Testis (tissue), 2 donors: ENCODE results near the gene DAB2IP.

ENCODE experiments used
- CTCF ChIP-seq, 3 experiments: fragments of 450-650 bp in 2 of 3; fragments of 200-600 bp in 1 of 3; sonication (generic) in 1 of 3; IDR thresholded peaks; one replicate each; pipeline ENCODE4 v1.5.1; 2016 to 2019; ENCODE audit warnings: antibody characterized with exemption in 3 of 3, mild to moderate bottlenecking in 2 of 3, moderate library complexity in 1 of 3
- POLR2A ChIP-seq: fragments of 450-650 bp; IDR thresholded peaks from one replicate; pipeline ENCODE4 v1.6.1; 2017; ENCODE audit warnings: antibody characterized with exemption, mild to moderate bottlenecking, moderate library complexity

DNA sequence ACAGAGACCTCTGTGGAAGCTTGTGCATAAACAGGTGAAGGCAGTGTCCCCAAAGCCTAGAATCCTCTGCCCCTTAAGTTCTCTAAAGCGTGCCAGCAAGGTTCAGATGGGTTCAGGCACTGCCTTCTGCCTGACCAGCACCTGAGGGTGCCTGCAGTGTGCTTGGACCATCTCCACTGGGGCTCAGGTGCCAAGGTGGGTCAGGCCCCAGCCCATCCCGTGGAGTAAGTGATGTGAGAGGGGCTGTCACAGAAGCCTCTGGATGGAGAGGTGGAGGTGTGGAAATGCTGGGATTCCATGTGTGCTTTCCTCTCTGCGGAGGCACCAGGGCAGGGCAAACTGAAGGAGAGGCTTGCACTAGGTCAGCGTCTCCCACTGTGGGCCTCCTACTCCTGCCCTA, 118.5 kb downstream of the DAB2IP start:
- no peak for TF ChIP-seq CTCF (IDR thresholded peaks at IDR 0.05)
- no peak for TF ChIP-seq POLR2A
